Gastroesophageal sphincter (tissue), 3 donors: Measurements from ENCODE around the gene LPP.

Experiments
- CTCF ChIP-seq, 4 experiments: fragments of 200-600 bp in 2 of 4; fragments of 450-650 bp in 2 of 4; sonication (generic) in 1 of 4; IDR thresholded peaks; one replicate each; pipeline ENCODE4 v1.5.1; 2017 to 2019; ENCODE audit warnings: antibody characterized with exemption in 4 of 4, mild to moderate bottlenecking in 2 of 4, moderate library complexity in 2 of 4
- EP300 ChIP-seq: sonication (generic); formaldehyde crosslinking; IDR thresholded peaks from one replicate; pipeline ENCODE4 v1.6.1; 2017; ENCODE audit warnings: antibody characterized with exemption, mild to moderate bottlenecking
- POLR2A ChIP-seq, 2 donors: fragments of 450-650 bp; IDR thresholded peaks; one replicate each; pipeline ENCODE4 v1.6.1; 2017; ENCODE audit warnings: antibody characterized with exemption in 2 of 2, mild to moderate bottlenecking in 2 of 2, moderate library complexity in 1 of 2
- POLR2AphosphoS5 ChIP-seq: sonication (generic); formaldehyde crosslinking; IDR thresholded peaks from one replicate; pipeline ENCODE4 v1.6.1; 2017; ENCODE audit warnings: antibody characterized with exemption

- TF ChIP-seq CTCF (IDR thresholded peaks at IDR 0.05) (no peak), POLR2A (IDR thresholded peaks at IDR 0.05) (no peak), POLR2AphosphoS5 (no peak), EP300 (no peak)
Measured at GRCh38 chr3:188185717-188186251, 31.8 kb downstream of the LPP start.
